ENCODE data around the gene KRTAP10-4. TPM values are rescaled to one million over a fixed set of nuclear protein-coding genes. Genes with fewer than 3 reads are reported as not detected.

Gene KRTAP10-4
- total and polyA plus RNA-seq, 4 donors: not detected

GRCh38 chr21:44528634-44528995 lies 44.9 kb upstream of the KRTAP10-4 start:
- WGBS: 87% methylated on average over 10 of the region's 10 CpGs
- Histone ChIP-seq H3K27me3 (ENCODE audit: control insufficient read depth in 4 of 4, insufficient read depth in 4 of 4, low read length in 3 of 4) (no peaks in the 10 kb centered on the region), H3K36me3 (ENCODE audit: control insufficient read depth in 4 of 4, insufficient read depth in 3 of 4, low read depth in 1 of 4, low read length in 3 of 4) (no peaks in the 10 kb centered on the region), H3K9me3 (ENCODE audit: control insufficient read depth in 4 of 4, low read length in 3 of 4) (no peaks in the 10 kb centered on the region), H3K4me1 (ENCODE audit: control insufficient read depth in 4 of 4, insufficient read depth in 4 of 4, low read length in 3 of 4) (no peaks in the 10 kb centered on the region), H3K27ac (ENCODE audit: low read depth in 1 of 2, low read length in 2 of 2) (no peak overlapping the region), H3K4me3 (ENCODE audit: low read depth in 1 of 3, low read length in 3 of 3) (no peak overlapping the region), H3K9ac (ENCODE audit: low read depth in 1 of 2, low read length in 2 of 2) (no peak overlapping the region)
- DNase-seq (ENCODE audit: low spot score): no peak
- TF ChIP-seq GABPA (IDR thresholded peaks at IDR 0.05 in 1 of 2, conservative IDR thresholded peaks at IDR 0.05 in 1 of 2) (no peak), EGR1 (IDR thresholded peaks at IDR 0.05; ENCODE audit: low read depth in 2 of 2) (no peak), HNF4A (conservative IDR thresholded peaks at IDR 0.05) (no peak), RXRA (IDR thresholded peaks at IDR 0.05) (no peak), JUND (IDR thresholded peaks at IDR 0.05) (no peak), HNF4G (IDR thresholded peaks at IDR 0.05) (no peak), FOXA1 (IDR thresholded peaks at IDR 0.05) (no peak), FOXA2 (IDR thresholded peaks at IDR 0.05) (no peak), SP1 (IDR thresholded peaks at IDR 0.05) (no peak), RAD21 (IDR thresholded peaks at IDR 0.05) (no peak), REST (IDR thresholded peaks at IDR 0.05) (no peak), YY1 (IDR thresholded peaks at IDR 0.05) (no peak), NR2F2 (IDR thresholded peaks at IDR 0.05) (no peak)
- TF ChIP-seq, protein P1, sequence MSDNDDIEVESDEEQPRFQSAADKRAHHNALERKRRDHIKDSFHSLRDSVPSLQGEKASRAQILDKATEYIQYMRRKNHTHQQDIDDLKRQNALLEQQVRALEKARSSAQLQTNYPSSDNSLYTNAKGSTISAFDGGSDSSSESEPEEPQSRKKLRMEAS (IDR thresholded peaks at IDR 0.05): no peak
- TF ChIP-seq, protein P2, sequence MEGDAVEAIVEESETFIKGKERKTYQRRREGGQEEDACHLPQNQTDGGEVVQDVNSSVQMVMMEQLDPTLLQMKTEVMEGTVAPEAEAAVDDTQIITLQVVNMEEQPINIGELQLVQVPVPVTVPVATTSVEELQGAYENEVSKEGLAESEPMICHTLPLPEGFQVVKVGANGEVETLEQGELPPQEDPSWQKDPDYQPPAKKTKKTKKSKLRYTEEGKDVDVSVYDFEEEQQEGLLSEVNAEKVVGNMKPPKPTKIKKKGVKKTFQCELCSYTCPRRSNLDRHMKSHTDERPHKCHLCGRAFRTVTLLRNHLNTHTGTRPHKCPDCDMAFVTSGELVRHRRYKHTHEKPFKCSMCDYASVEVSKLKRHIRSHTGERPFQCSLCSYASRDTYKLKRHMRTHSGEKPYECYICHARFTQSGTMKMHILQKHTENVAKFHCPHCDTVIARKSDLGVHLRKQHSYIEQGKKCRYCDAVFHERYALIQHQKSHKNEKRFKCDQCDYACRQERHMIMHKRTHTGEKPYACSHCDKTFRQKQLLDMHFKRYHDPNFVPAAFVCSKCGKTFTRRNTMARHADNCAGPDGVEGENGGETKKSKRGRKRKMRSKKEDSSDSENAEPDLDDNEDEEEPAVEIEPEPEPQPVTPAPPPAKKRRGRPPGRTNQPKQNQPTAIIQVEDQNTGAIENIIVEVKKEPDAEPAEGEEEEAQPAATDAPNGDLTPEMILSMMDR (IDR thresholded peaks at IDR 0.05; ENCODE audit: low read depth, low read length, missing input control): no peak
- TF ChIP-seq, protein P3, sequence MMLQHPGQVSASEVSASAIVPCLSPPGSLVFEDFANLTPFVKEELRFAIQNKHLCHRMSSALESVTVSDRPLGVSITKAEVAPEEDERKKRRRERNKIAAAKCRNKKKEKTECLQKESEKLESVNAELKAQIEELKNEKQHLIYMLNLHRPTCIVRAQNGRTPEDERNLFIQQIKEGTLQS (IDR thresholded peaks at IDR 0.05): no peak

DNA sequence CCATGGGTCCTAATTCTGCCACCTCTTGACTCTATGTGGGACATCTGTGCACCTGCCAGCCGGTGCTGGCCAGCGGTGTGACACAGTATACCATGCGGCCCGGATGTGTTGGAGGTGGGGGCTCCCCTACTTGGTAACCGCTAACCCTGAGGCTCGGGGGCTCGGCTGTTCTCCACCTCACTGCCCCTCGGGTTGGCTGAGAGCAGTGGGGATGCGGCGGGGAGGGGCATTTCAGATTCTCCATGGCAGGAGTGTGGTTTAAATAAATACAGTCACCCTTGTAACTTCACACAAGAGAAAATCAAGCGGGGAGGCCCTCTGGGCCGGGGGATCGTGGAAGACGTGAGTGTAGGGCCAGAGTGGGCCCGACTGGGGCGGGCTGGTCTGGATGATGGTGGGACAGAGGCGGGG lies 44.5 kb upstream of the KRTAP10-4 start:
- Histone ChIP-seq H3K9ac (ENCODE audit: low read depth in 1 of 2, low read length in 2 of 2) (no peak overlapping the region), H3K27me3 (ENCODE audit: control insufficient read depth in 4 of 4, insufficient read depth in 4 of 4, low read length in 3 of 4) (no peaks in the 10 kb centered on the region), H3K36me3 (ENCODE audit: control insufficient read depth in 4 of 4, insufficient read depth in 3 of 4, low read depth in 1 of 4, low read length in 3 of 4) (no peaks in the 10 kb centered on the region), H3K4me3 (ENCODE audit: low read depth in 1 of 3, low read length in 3 of 3) (no peak overlapping the region), H3K4me1 (ENCODE audit: control insufficient read depth in 4 of 4, insufficient read depth in 4 of 4, low read length in 3 of 4) (no peaks in the 10 kb centered on the region), H3K9me3 (ENCODE audit: control insufficient read depth in 4 of 4, low read length in 3 of 4) (no peaks in the 10 kb centered on the region), H3K27ac (ENCODE audit: low read depth in 1 of 2, low read length in 2 of 2) (no peak overlapping the region)
- WGBS: 89% methylated on average over 17 of the region's 17 CpGs
- no peak for DNase-seq (ENCODE audit: low spot score)
- TF ChIP-seq SP1 (IDR thresholded peaks at IDR 0.05) (no peak), TAF1 (conservative IDR thresholded peaks at IDR 0.05) (no peak), HNF4G (IDR thresholded peaks at IDR 0.05) (no peak), RXRA (IDR thresholded peaks at IDR 0.05) (no peak), GABPA (IDR thresholded peaks at IDR 0.05 in 1 of 2, conservative IDR thresholded peaks at IDR 0.05 in 1 of 2) (no peak)
- TF ChIP-seq, protein P2 (IDR thresholded peaks at IDR 0.05; ENCODE audit: low read depth, low read length, missing input control): no peak
